HCT116 (cell line): ENCODE results near the gene RADIL. TPM values are rescaled to one million over a fixed set of nuclear protein-coding genes. Genes with fewer than 3 reads are reported as not detected.

Experiments
- EZH2phosphoT487 ChIP-seq: fragments of 200-600 bp; IDR thresholded peaks from 2 replicates; pipeline ENCODE4 v1.6.1; 2018; ENCODE audit warnings: antibody characterized with exemption, borderline replicate concordance
- JUND ChIP-seq: IDR thresholded peaks from 2 replicates; pipeline ENCODE4 v1.6.1; 2012
- MAX ChIP-seq: IDR thresholded peaks from 2 replicates; pipeline ENCODE4 v1.6.1; 2012
- POLR2AphosphoS5 ChIP-seq: IDR thresholded peaks from 2 replicates; pipeline ENCODE4 v1.6.1; 2011; ENCODE audit warnings: mild to moderate bottlenecking, low read depth, low read length, moderate library complexity
- YY1 ChIP-seq: IDR thresholded peaks from 2 replicates; pipeline ENCODE4 v1.6.1; 2011; ENCODE audit warnings: low read length, low read depth, moderate library complexity, mild to moderate bottlenecking; ENCODE audit not compliant: insufficient replicate concordance; ENCODE audit errors: extremely low read depth
- microRNA-seq: library from miRNA; unstranded; fragments of <30 nt; microRNA quantifications from one replicate; pipeline ENCODE4, GENCODE V29; 2016; ENCODE audit warnings: borderline number of aligned reads
- total RNA-seq: library from RNA; stranded (reverse); gene quantifications from one replicate; pipeline ENCODE4 v1.2.1, GENCODE V29; 2021; ENCODE audit not compliant: unreplicated experiment

The RADIL gene
- total RNA-seq, 1 experiment from 2014 or later, result 5.3 TPM

GRCh38 chr7:4749363-4749762 is 134.2 kb downstream of the RADIL start (continued):
- TF ChIP-seq MAX (no peak), YY1 (no peak), JUND (no peak), EZH2phosphoT487 (no peak), POLR2AphosphoS5 (no peak)
- TF ChIP-seq, all 23 proteins: peak for 0

Small RNA genes lying within 50 kb of the gene (microRNA-seq; reads per million reads assigned to microRNA genes)
- gene MIR4656, result not detected

Other genes with a start within 250 kb of the RADIL start
- 60.5 TPM for gene FOXK1, start 201.4 kb downstream of the RADIL start, total RNA-seq
- gene AP5Z1, start 108.1 kb downstream of the RADIL start, total RNA-seq, result 23.2 TPM
- gene PAPOLB, start 21.7 kb downstream of the RADIL start, total RNA-seq, result 0.20 TPM
- gene MMD2, start 75.5 kb upstream of the RADIL start, total RNA-seq, result not detected
- gene RBAK, start 162.1 kb upstream of the RADIL start, total RNA-seq, result 16.2 TPM